ENCODE results near the gene ACAD8.
"Not testable (repeated sequence)": the region's sequence is repeated elsewhere in the genome, so short reads cannot be mapped to it uniquely, and the experiment has no call there.

The ACAD8 gene

GRCh38 chr11:134283461-134284230, 30.3 kb downstream of the ACAD8 start:
- DNase-seq (ENCODE audit: extremely low spot score), result no peak
- TF ChIP-seq, protein P1, sequence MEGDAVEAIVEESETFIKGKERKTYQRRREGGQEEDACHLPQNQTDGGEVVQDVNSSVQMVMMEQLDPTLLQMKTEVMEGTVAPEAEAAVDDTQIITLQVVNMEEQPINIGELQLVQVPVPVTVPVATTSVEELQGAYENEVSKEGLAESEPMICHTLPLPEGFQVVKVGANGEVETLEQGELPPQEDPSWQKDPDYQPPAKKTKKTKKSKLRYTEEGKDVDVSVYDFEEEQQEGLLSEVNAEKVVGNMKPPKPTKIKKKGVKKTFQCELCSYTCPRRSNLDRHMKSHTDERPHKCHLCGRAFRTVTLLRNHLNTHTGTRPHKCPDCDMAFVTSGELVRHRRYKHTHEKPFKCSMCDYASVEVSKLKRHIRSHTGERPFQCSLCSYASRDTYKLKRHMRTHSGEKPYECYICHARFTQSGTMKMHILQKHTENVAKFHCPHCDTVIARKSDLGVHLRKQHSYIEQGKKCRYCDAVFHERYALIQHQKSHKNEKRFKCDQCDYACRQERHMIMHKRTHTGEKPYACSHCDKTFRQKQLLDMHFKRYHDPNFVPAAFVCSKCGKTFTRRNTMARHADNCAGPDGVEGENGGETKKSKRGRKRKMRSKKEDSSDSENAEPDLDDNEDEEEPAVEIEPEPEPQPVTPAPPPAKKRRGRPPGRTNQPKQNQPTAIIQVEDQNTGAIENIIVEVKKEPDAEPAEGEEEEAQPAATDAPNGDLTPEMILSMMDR (IDR thresholded peaks at IDR 0.05; ENCODE audit: control extremely low read depth, extremely low read depth, low read depth, missing control alignments), result no peak
- POLR2A ChIA-PET, result no interaction called here
- CTCF ChIA-PET, result interaction anchor here (1.5 to 4.7 kb wide), 2 partner anchors 6 to 23 kb away, joined by 3 to 18 read pairs; partner anchors contain the start of gene GLB1L3

DNA sequence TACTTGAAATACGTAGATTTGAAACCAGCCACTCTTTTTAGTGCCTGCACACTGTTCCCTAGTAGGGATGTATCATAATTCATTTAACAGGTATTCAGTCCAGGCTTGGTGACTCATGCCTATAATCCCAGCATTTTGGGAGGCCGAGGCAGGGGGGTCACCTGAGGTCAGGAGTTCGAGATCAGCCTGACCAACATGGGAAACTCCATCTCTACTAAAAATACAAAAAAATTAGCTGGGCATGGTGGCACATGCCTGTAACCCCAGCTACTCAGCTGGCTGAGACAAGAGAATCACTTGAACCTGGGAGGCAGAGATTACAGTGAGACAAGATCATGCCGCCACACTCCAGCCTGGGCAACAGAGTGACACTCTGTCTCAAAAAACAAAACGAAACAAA, 31.0 kb downstream of the ACAD8 start:
- POLR2A ChIA-PET; DNase-seq (ENCODE audit: extremely low spot score): not testable (repeated sequence)
- CTCF ChIA-PET, result interaction anchor here (1.5 to 4.7 kb wide), 2 partner anchors 7 to 24 kb away, joined by 3 to 18 read pairs; partner anchors contain the start of gene GLB1L3

DNA sequence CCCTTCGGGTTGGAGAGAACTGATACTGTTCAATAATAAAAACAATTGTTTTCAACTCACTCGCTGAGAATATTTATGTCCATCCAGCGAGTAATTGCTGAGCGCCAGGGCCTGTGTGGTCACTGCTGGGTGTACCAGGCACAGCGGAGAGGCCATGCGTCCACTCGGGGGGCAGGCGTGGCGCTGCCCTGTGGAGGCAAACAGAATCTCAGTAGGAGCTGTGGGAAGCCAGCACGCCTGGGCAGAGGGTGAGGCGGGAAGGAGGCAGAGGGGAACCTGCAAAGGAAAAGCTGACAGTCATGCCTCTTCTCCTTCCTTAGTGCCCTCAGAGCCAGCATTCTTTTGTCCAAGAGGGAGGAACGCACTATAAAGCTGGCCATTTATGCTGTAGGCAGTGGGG, 34.2 kb downstream of the ACAD8 start:
- CTCF ChIA-PET, result interaction anchor here (1.0 to 4.7 kb wide), 2 partner anchors 10 to 52 kb away, joined by 3 to 18 read pairs; partner anchors contain the start of gene GLB1L3
- TF ChIP-seq, protein P1 (IDR thresholded peaks at IDR 0.05; ENCODE audit: control extremely low read depth, extremely low read depth, low read depth, missing control alignments), result no peak
- no peak for DNase-seq (ENCODE audit: extremely low spot score)
- POLR2A ChIA-PET, result no interaction called here

DNA sequence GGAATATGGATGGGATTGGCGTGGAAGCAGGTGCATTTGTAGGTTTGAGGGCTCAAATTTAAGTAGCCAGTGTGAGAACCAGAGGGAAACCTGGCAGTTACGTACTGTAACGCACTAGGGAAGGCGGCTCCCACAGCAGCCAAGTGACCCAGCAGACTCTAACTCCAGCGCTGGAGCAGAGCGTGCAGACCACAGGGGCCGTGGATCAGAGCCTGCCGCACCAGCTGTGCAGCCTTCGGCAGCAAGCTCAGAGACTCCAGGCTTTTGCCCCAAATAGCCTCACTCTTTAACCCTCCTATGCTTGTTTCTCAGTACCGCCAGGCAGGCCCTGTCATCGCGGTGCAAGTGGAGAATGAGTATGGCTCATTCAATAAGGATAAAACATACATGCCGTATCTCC, 35.1 kb downstream of the ACAD8 start:
- ChIA-PET POLR2A (no interaction called here), CTCF (interaction anchor here (1.0 to 4.7 kb wide), 2 partner anchors 11 to 51 kb away, joined by 3 to 18 read pairs; partner anchors contain the start of gene GLB1L3)
- DNase-seq (ENCODE audit: extremely low spot score), result no peak
- TF ChIP-seq, protein P1 (IDR thresholded peaks at IDR 0.05; ENCODE audit: control extremely low read depth, extremely low read depth, low read depth, missing control alignments), result no peak

GRCh38 chr11:134289167-134289566, 35.8 kb downstream of the ACAD8 start:
- ChIA-PET POLR2A (no interaction called here), CTCF (no interaction called here)
- no peak for DNase-seq (ENCODE audit: extremely low spot score)
- TF ChIP-seq, protein P1 (IDR thresholded peaks at IDR 0.05; ENCODE audit: control extremely low read depth, extremely low read depth, low read depth, missing control alignments), result no peak

GRCh38 chr11:134289789-134290188, 36.4 kb downstream of the ACAD8 start:
- ChIA-PET POLR2A (no interaction called here), CTCF (no interaction called here)
- no peak for DNase-seq (ENCODE audit: extremely low spot score)
- TF ChIP-seq, protein P1 (IDR thresholded peaks at IDR 0.05; ENCODE audit: control extremely low read depth, extremely low read depth, low read depth, missing control alignments), result no peak

DNA sequence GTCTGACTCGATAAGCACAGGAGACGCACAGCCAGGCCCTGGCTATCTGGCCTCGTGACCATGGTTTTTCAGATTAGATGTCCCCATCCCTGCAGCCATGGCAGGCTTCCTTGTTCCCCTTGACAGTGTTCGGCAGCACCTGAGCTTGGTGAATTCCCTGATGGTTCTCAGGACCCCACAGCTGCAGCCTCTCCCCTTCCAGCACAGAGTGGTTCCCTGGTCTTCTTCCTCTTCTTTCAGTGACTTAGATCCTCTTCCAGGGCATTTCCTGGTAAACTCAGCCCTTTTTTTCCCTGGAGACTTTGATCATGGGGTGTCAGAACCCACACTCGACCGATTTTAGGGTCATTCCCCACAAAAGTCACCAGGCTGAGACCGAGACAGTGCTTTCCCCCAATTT, 37.3 kb downstream of the ACAD8 start:
- TF ChIP-seq, protein P1 (IDR thresholded peaks at IDR 0.05; ENCODE audit: control extremely low read depth, extremely low read depth, low read depth, missing control alignments), result no peak
- DNase-seq (ENCODE audit: extremely low spot score), result no peak
- CTCF ChIA-PET, result no interaction called here
- POLR2A ChIA-PET, result no interaction called here
